Esophagus muscularis mucosa (tissue), 4 donors: ENCODE measurements around the gene DNER. TPM values are rescaled to one million over a fixed set of nuclear protein-coding genes. Genes with fewer than 3 reads are reported as not detected.
A peak's percentile ranks its signal among the peaks of the same experiment; 100 is the strongest.

Experiments used
- DNase-seq: peaks from one replicate; pipeline ENCODE4 v3.0.0-alpha.2; 2017; ENCODE audit errors: extremely low spot score
- H3K27ac ChIP-seq, 4 donors: fragments of 200-600 bp; sonication (generic); replicated peaks in 1 of 4; 1 replicate in 3 of 4; 2 replicates in 1 of 4; pipeline ENCODE4 v1.5.1; 2016 to 2019; ENCODE audit warnings: mild to moderate bottlenecking in 1 of 4
- H3K27me3 ChIP-seq, 4 donors: fragments of 200-600 bp; sonication (generic); one replicate each; pipeline versions ENCODE4 v1.5.1 to v1.6.0; 2016 to 2019
- H3K36me3 ChIP-seq, 4 donors: fragments of 200-600 bp; sonication (generic); one replicate each; pipeline ENCODE4 v1.5.1; 2016 to 2019
- H3K4me1 ChIP-seq, 4 donors: fragments of 200-600 bp; sonication (generic); one replicate each; pipeline ENCODE4 v1.5.1; 2016 to 2019
- H3K4me3 ChIP-seq, 4 donors: fragments of 200-600 bp; sonication (generic); 1 replicate in 2 of 4; 2 replicates in 2 of 4; pipeline ENCODE4 v1.5.1; 2016 to 2019; ENCODE audit warnings: mild to moderate bottlenecking in 4 of 4, moderate library complexity in 1 of 4
- H3K9me3 ChIP-seq, 4 donors: fragments of 200-600 bp; sonication (generic); 1 replicate in 3 of 4; 2 replicates in 1 of 4; pipeline ENCODE4 v1.5.1; 2016 to 2019
- CTCF ChIP-seq, 3 experiments: fragments of 200-600 bp in 2 of 3; fragments of 450-650 bp in 1 of 3; sonication (generic) in 2 of 3; IDR thresholded peaks; one replicate each; pipeline ENCODE4 v1.5.1; 2017 to 2019; ENCODE audit warnings: antibody characterized with exemption in 3 of 3, mild to moderate bottlenecking in 2 of 3, moderate library complexity in 1 of 3
- EP300 ChIP-seq: sonication (generic); formaldehyde crosslinking; IDR thresholded peaks from one replicate; pipeline ENCODE4 v1.6.1; 2017; ENCODE audit warnings: antibody characterized with exemption
- POLR2A ChIP-seq: fragments of 450-650 bp; IDR thresholded peaks from one replicate; pipeline ENCODE4 v1.6.1; 2017; ENCODE audit warnings: antibody characterized with exemption, moderate library complexity, mild to moderate bottlenecking, low read depth
- POLR2AphosphoS5 ChIP-seq, 2 donors: sonication (generic); formaldehyde crosslinking; IDR thresholded peaks; one replicate each; pipeline ENCODE4 v1.6.1; 2017; ENCODE audit warnings: antibody characterized with exemption in 2 of 2
- WGBS: methylation state at CpG from one replicate; pipeline ENCODE4 v1.1.5; 2018; 5-methylcytosine and 5-hydroxymethylcytosine counted together
- intact Hi-C: fragments of 100-400 bp; cut with DNase I; formaldehyde crosslinking; loops from one replicate; pipeline ENCODE4 v1.15.1; 2023
- total RNA-seq, 4 donors: library from RNA; depleted of rRNA; stranded (reverse); fragments of >200 nt; gene quantifications; one replicate each; pipeline versions ENCODE4 v1.1.0 to v1.2.1, GENCODE V29; 2016

The DNER gene
- total RNA-seq, 4 donors from 2014 or later: 2.9 to 5.3 (median 4.6) TPM

- Histone ChIP-seq H3K27me3 (no peaks in the 10 kb centered on the region), H3K4me3 (no peak overlapping the region), H3K4me1 (peaks cover 6 to 36% (median 20%) of the 10 kb centered on the region in 4 donors), H3K36me3 (no peaks in the 10 kb centered on the region), H3K9me3 (no peaks in the 10 kb centered on the region), H3K27ac (peak overlapping the region; percentile 75 to 83 (median 78))
- TF ChIP-seq POLR2A: no peak
- TF ChIP-seq POLR2AphosphoS5 (IDR thresholded peaks at IDR 0.05): no peak
- no peak for TF ChIP-seq CTCF (IDR thresholded peaks at IDR 0.05)
- TF ChIP-seq EP300: no peak
- intact Hi-C loops: no loop called here
- no peak for DNase-seq
- WGBS: 66% methylated on average over 13 of the region's 13 CpGs
Observed at GRCh38 chr2:229443546-229444268, 270.6 kb downstream of the DNER start.

DNA sequence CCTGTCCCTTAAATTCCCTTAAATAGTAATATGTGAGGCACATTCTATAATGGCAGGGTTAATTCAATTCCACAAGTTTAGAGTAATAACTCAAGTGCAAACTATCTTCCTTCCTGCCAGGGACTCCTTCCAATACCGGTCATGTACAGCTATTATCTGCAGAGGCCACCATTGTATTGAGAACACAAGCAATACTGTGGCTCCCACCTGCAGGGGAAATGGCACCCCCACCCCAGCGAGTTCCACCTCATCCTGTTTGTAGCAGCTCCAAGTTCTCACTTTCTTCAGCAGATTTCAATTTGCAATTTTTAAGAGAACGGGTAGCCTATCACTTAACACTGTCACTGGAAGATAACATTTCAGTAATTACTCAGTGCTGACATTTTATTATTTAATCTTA, 271.2 kb downstream of the DNER start:
- Histone ChIP-seq H3K27me3 (no peaks in the 10 kb centered on the region), H3K27ac (peak overlapping the region in 1 of 4 donors; percentile 76), H3K4me3 (no peak overlapping the region), H3K9me3 (no peaks in the 10 kb centered on the region), H3K4me1 (peaks cover 6 to 36% (median 20%) of the 10 kb centered on the region in 4 donors), H3K36me3 (no peaks in the 10 kb centered on the region)
- DNase-seq: no peak
- intact Hi-C loops: no loop called here
- TF ChIP-seq CTCF (IDR thresholded peaks at IDR 0.05) (no peak), EP300 (no peak), POLR2AphosphoS5 (IDR thresholded peaks at IDR 0.05) (no peak), POLR2A (no peak)
- 69% methylated on average over 3 of the region's 3 CpGs for WGBS

DNA sequence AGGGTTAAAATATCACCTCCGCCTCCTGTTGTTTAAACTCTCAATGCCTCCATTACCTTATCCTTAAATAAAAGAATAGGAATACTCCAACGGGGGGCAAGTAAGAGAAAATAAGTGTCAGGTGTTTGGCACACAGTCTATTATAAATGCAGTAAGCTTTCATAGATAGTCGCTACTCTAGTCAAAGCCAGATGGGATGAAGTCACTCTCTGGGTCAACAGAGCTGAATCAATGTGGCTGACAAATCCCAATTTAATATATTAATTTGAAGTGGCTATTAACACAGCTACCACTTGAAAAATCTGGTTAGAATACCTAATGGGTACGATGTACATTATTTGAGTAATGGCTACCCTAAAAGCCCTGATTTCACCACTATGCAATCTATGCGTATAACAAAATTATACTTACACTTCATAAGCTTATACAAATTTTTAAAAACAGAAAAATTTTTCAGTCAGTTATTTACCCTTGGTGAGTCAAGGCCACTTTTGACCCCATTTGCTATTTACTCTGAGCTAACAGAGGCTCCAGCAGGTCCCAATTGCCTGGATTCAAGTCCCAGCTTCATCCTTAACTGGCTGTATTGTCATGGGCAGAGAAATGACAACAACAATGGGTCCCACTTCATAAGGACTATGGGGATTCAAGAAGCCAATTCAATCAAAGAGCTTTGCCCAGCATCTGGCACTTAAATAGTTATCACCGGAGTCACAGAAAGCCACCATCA, 275.8 kb downstream of the DNER start:
- H3K36me3 ChIP-seq: no peaks in the 10 kb centered on the region
- H3K4me1 ChIP-seq: no peaks in the 10 kb centered on the region
- H3K4me3 ChIP-seq: no peak overlapping the region
- 90% methylated on average over 6 of the region's 6 CpGs for WGBS
- no peaks in the 10 kb centered on the region for H3K27me3 ChIP-seq
- no peak for DNase-seq
- no peak for TF ChIP-seq POLR2A
- TF ChIP-seq EP300: no peak
- TF ChIP-seq POLR2AphosphoS5 (IDR thresholded peaks at IDR 0.05): no peak
- TF ChIP-seq CTCF (IDR thresholded peaks at IDR 0.05): no peak
- no peak overlapping the region for H3K27ac ChIP-seq
- intact Hi-C loops: no loop called here
- no peaks in the 10 kb centered on the region for H3K9me3 ChIP-seq

- Histone ChIP-seq H3K36me3 (no peaks in the 10 kb centered on the region), H3K27me3 (no peaks in the 10 kb centered on the region), H3K4me1 (no peaks in the 10 kb centered on the region), H3K9me3 (no peaks in the 10 kb centered on the region), H3K4me3 (no peak overlapping the region), H3K27ac (no peak overlapping the region)
- TF ChIP-seq POLR2A: no peak
- TF ChIP-seq EP300: no peak
- TF ChIP-seq CTCF (IDR thresholded peaks at IDR 0.05): no peak
- no peak for TF ChIP-seq POLR2AphosphoS5 (IDR thresholded peaks at IDR 0.05)
- DNase-seq: no peak
- intact Hi-C loops: no loop called here
- 88% methylated on average over 2 of the region's 2 CpGs for WGBS
Observed at GRCh38 chr2:229437467-229437866, 276.9 kb downstream of the DNER start.
